GM12864 (cell line): ENCODE measurements around the gene LGALS16.
"Not testable (repeated sequence)": the region's sequence is repeated elsewhere in the genome, so short reads cannot be mapped to it uniquely, and the experiment has no call there.

Source experiments
- DNase-seq: peaks from one replicate; pipeline ENCODE4 v3.0.0-alpha.2; 2011; ENCODE audit warnings: low read depth
- H3K4me3 ChIP-seq: 2 replicates; pipeline ENCODE4 v1.5.1; 2011; ENCODE audit warnings: mild to moderate bottlenecking, low read depth, low read length, control low read depth
- CTCF ChIP-seq: IDR thresholded peaks from 2 replicates; pipeline ENCODE4 v1.5.1; 2011; ENCODE audit warnings: low read depth, mild to moderate bottlenecking, moderate library complexity, low read length, control low read depth, inconsistent platforms; ENCODE audit errors: missing control alignments

LGALS16 gene

GRCh38 chr19:39681416-39681815, 25.7 kb downstream of the LGALS16 start:
- DNase-seq: no peak
- TF ChIP-seq CTCF: no peak
- no peak overlapping the region for H3K4me3 ChIP-seq

- H3K4me3 ChIP-seq: no peak overlapping the region
- no peak for TF ChIP-seq CTCF
- DNase-seq: no peak
These were observed 28.6 kb downstream of the LGALS16 start for GRCh38 chr19:39684267-39684666.

GRCh38 chr19:39686739-39687138, 31.0 kb downstream of the LGALS16 start:
- H3K4me3 ChIP-seq: no peak overlapping the region
- TF ChIP-seq CTCF: no peak
- DNase-seq: no peak

- not testable (repeated sequence) for H3K4me3 ChIP-seq, DNase-seq
These were observed 32.9 kb downstream of the LGALS16 start for GRCh38 chr19:39688637-39689036.

GRCh38 chr19:39692166-39692565, 36.5 kb downstream of the LGALS16 start:
- DNase-seq: no peak

GRCh38 chr19:39692822-39693221, 37.1 kb downstream of the LGALS16 start:
- no peak for DNase-seq
- TF ChIP-seq CTCF: no peak
- no peak overlapping the region for H3K4me3 ChIP-seq

More at GRCh38 chr19:39692166-39692565, 36.5 kb downstream of the LGALS16 start:
- H3K4me3 ChIP-seq: no peak overlapping the region
- TF ChIP-seq CTCF: no peak

- H3K4me3 ChIP-seq: no peak overlapping the region
- TF ChIP-seq CTCF: no peak
- no peak for DNase-seq
These were observed 40.0 kb downstream of the LGALS16 start for GRCh38 chr19:39695759-39696158.

GRCh38 chr19:39696387-39696786, 40.7 kb downstream of the LGALS16 start:
- TF ChIP-seq CTCF: no peak
- H3K4me3 ChIP-seq: no peak overlapping the region
- no peak for DNase-seq
